ENCODE results near the gene VAV2. TPM values are rescaled to one million over a fixed set of nuclear protein-coding genes. Genes with fewer than 3 reads are reported as not detected.

The VAV2 gene
- total and polyA plus RNA-seq, 4 donors, result 13.0 to 28.2 (median 16.3) TPM

DNA sequence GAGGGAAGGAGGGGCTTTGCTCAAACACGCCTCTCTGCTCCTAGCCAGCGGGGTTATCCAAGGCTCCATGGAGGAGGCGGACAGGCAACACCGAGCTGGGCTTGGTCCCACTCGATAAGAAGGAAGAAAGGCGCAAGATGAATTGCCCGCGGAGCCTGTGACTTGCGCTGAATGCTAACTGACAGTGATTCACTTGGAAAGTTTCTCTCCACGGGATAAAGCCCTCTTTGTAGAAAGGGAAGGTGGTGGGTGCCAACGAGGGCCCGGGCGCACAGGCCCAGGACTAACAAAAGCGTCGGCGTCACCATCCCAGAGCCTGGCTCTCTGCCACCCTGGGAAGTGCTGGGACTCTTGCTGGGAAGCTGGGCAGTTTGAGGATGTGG, 76.0 kb downstream of the VAV2 start:
- ATAC-seq (ENCODE audit: insufficient read depth, low FRiP score) (no peak), DNase-seq (no peak)
- TF ChIP-seq, protein P1, sequence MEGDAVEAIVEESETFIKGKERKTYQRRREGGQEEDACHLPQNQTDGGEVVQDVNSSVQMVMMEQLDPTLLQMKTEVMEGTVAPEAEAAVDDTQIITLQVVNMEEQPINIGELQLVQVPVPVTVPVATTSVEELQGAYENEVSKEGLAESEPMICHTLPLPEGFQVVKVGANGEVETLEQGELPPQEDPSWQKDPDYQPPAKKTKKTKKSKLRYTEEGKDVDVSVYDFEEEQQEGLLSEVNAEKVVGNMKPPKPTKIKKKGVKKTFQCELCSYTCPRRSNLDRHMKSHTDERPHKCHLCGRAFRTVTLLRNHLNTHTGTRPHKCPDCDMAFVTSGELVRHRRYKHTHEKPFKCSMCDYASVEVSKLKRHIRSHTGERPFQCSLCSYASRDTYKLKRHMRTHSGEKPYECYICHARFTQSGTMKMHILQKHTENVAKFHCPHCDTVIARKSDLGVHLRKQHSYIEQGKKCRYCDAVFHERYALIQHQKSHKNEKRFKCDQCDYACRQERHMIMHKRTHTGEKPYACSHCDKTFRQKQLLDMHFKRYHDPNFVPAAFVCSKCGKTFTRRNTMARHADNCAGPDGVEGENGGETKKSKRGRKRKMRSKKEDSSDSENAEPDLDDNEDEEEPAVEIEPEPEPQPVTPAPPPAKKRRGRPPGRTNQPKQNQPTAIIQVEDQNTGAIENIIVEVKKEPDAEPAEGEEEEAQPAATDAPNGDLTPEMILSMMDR (IDR thresholded peaks at IDR 0.05; ENCODE audit: control extremely low read depth, extremely low read depth), result no peak

DNA sequence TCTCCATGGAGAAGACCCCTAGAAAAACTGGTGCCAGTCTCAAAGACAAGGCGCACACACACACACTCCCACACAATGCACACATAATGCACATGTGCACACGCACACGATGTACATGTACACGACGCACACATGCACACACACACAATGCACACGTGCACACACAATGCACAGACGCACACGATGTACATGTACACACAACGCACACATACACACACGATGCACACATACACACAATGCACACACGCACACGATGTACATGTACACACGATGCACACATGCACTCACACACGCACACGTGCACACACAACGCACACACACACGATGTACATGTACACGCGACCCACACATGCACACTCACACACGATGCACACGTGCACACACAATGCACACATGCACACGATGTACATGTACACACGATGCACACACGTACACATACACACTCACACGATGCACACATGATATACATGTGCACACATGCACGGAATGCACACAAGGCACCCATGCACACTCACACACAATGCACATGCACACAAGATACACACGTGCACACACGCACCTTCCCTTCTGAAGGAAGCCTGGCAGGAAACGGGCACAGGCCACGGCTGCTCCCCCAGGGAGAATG, 76.5 kb downstream of the VAV2 start:
- 77 to 85% methylated on average over 30 of the region's 30 CpGs for WGBS, 2 donors
- no peak overlapping the region for H3K4me3 ChIP-seq
- H3K27ac ChIP-seq (ENCODE audit: low read depth in 1 of 2, low read length in 1 of 2), result no peak overlapping the region
- no peaks in the 10 kb centered on the region for H3K27me3 ChIP-seq (ENCODE audit: control insufficient read depth in 3 of 3, insufficient read depth in 3 of 3, low read length in 2 of 3)
- H3K9ac ChIP-seq (ENCODE audit: insufficient read depth in 1 of 2, low read length in 2 of 2), result no peak overlapping the region
- H3K36me3 ChIP-seq (ENCODE audit: control insufficient read depth in 4 of 4, insufficient read depth in 4 of 4, low read length in 4 of 4), result peaks cover 0 to 2% (median 0%) of the 10 kb centered on the region in 4 donors
- no peaks in the 10 kb centered on the region for H3K9me3 ChIP-seq (ENCODE audit: control insufficient read depth in 4 of 4, insufficient read depth in 3 of 4, low read length in 3 of 4)
- TF ChIP-seq, protein P1 (IDR thresholded peaks at IDR 0.05; ENCODE audit: control extremely low read depth, extremely low read depth), result no peak
- ATAC-seq (ENCODE audit: insufficient read depth, low FRiP score), result no peak
- H3K4me1 ChIP-seq (ENCODE audit: control insufficient read depth in 5 of 5, insufficient read depth in 5 of 5, low read length in 5 of 5), result peaks cover 0 to 44% (median 17%) of the 10 kb centered on the region in 5 donors
- no peak for DNase-seq

More for the DNA sequence above, 76.0 kb downstream of the VAV2 start:
- WGBS, 2 donors, result 75 to 79% methylated on average over 16 of the region's 16 CpGs
- Histone ChIP-seq H3K4me3 (no peak overlapping the region), H3K9me3 (ENCODE audit: control insufficient read depth in 4 of 4, insufficient read depth in 3 of 4, low read length in 3 of 4) (no peaks in the 10 kb centered on the region), H3K36me3 (ENCODE audit: control insufficient read depth in 4 of 4, insufficient read depth in 4 of 4, low read length in 4 of 4) (peaks cover 0 to 2% (median 0%) of the 10 kb centered on the region in 4 donors), H3K9ac (ENCODE audit: insufficient read depth in 1 of 2, low read length in 2 of 2) (no peak overlapping the region), H3K27ac (ENCODE audit: low read depth in 1 of 2, low read length in 1 of 2) (no peak overlapping the region), H3K27me3 (ENCODE audit: control insufficient read depth in 3 of 3, insufficient read depth in 3 of 3, low read length in 2 of 3) (no peaks in the 10 kb centered on the region), H3K4me1 (ENCODE audit: control insufficient read depth in 5 of 5, insufficient read depth in 5 of 5, low read length in 5 of 5) (peaks cover 0 to 44% (median 17%) of the 10 kb centered on the region in 5 donors)

DNA sequence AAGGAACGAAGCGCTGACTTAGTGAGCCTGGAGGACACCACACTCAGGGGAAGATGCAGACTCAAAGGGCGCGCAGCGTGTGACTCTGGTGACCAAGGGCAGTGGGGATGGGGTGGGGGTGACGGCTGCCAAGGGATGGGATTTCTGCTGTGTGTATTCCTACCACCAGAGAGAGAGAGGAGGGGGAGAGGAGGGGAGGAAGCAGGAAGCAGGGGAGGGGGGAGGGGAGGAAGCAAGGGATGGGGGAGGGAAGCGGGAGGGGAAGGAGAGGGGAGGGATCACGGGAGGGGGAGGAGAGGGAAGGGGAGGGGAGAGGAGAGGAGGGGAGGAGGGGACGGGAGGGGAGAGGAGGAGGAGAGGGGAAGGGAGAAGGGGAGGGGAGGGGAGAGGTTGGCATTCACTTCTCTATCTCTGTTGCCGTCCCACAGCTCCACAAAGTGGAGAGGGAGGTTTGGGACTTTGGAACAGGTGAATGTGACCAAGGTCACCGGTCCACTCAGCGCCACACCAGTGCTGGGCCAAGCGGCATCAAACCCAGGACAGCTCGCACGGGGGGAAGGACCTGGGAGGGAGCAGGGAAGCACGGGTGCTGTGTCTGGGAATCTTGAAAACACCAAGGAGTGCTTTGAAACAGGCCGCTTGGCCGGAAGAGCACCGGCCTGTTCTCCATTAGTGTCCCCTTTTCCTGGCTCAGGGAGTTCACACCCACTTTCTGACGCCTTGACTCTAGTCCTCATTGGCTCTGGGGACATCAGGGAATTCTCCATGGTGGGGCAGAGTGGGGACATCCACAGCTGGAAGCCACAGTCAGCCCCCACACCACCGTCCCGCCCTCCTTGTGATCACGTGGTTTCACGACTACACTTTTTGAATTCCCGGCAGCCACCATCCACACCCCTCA, 77.4 kb downstream of the VAV2 start:
- TF ChIP-seq, protein P1 (IDR thresholded peaks at IDR 0.05; ENCODE audit: control extremely low read depth, extremely low read depth), result no peak
- H3K4me1 ChIP-seq (ENCODE audit: control insufficient read depth in 5 of 5, insufficient read depth in 5 of 5, low read length in 5 of 5), result peaks cover 0 to 37% (median 16%) of the 10 kb centered on the region in 5 donors
- no peak overlapping the region for H3K9ac ChIP-seq (ENCODE audit: insufficient read depth in 1 of 2, low read length in 2 of 2)
- H3K36me3 ChIP-seq (ENCODE audit: control insufficient read depth in 4 of 4, insufficient read depth in 4 of 4, low read length in 4 of 4), result peaks cover 0 to 2% (median 0%) of the 10 kb centered on the region in 4 donors
- WGBS, 2 donors, result 55 to 60% methylated on average over 22 to 25 of the region's 25 CpGs
- H3K27ac ChIP-seq (ENCODE audit: low read depth in 1 of 2, low read length in 1 of 2), result no peak overlapping the region
- H3K27me3 ChIP-seq (ENCODE audit: control insufficient read depth in 3 of 3, insufficient read depth in 3 of 3, low read length in 2 of 3), result no peaks in the 10 kb centered on the region
- DNase-seq (peak; percentile 38 to 72 (median 55)), ATAC-seq (ENCODE audit: insufficient read depth, low FRiP score) (no peak)
- H3K4me3 ChIP-seq, result no peak overlapping the region
- H3K9me3 ChIP-seq (ENCODE audit: control insufficient read depth in 4 of 4, insufficient read depth in 3 of 4, low read length in 3 of 4), result no peaks in the 10 kb centered on the region
